Activated naive CD4-positive, alpha-beta T cell (primary cell): Measurements from ENCODE around the gene MICAL2.

ENCODE experiments used
- DNase-seq, 4 experiments: peaks; one replicate each; lab custom pipeline; 2025; lab: John Stamatoyannopoulos, UW

Gene MICAL2

DNA sequence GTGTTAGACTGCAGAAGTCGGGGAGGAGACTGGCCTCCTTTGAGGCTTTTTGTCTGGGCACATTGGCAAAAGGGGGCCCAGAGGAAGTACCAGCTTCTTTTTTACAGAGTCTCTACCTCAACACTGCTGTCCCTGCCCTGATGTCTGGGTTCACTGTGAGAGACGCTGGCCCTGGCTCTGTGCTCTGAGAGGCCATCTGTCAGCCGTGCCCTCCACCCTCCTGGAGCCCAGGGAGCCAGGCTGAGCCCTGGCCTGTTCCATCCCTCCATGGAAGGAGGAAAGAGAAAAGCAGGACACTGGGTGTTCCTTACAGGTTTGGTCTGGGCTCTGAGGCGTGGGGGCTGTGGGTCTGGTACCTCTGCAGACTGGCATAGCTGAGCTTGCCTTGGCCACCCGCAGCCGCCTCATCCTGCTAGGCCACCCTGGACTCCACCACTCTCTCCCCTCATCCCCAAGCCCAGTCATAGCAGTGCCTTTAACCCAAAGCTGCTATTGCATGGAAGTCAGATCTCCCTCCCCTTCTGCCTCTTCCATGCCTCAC lies 161.5 kb downstream of the MICAL2 start:
- no peak for DNase-seq

DNA sequence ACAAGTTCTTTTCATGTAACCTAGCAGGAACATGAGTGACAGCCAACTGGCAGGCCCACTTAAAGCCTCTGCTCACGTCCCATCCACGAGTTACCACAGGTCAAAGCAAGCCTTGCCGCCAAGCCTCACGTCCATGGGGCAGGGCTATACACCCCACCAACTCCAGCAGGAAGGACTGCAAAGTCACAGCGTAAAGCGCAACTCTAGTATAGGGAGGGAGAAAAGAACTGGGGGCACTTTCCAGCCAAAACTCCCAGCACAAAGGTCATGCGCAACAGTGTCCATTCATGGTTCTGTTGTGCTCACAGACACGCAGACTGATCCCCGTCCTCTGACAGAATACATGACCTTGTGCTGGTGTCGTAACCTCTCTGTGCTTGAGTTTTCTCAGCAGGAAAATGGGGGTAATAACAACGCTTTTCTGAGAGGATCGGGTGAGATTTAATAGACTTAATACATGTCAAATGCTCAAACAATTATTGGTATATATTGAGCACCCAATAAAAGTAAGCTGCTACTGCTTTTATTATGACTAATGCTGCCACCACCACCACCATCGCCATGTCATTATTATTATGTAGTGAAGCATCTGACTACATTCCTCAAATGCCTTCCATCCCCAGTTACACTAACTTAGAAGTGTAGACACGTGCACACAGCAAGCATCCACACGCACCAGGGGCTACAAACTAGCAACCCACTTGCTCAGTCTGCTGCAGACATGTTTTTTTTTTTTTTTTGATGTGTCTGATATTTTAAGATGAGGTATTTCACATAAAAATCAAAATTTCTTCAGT lies 162.6 kb downstream of the MICAL2 start:
- DNase-seq: no peak

DNA sequence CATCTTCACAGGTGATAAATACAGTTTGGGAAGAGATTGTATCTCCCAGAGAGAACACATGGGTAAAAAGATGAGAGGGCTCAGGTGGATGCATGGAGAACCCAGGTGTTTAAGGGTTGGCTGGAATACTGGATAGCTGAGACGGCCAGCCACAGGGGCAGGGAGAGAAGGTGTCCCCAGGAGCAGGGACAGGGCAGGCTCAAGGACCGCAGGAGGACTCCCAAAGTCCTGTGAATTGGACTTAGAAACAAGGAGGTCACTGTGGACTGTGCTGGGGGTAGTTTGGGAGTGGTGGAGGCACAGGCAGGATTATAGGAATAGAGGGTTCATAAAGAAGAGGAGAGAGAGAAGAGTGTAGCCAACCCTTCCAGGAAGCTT lies 163.2 kb downstream of the MICAL2 start:
- DNase-seq: no peak

DNA sequence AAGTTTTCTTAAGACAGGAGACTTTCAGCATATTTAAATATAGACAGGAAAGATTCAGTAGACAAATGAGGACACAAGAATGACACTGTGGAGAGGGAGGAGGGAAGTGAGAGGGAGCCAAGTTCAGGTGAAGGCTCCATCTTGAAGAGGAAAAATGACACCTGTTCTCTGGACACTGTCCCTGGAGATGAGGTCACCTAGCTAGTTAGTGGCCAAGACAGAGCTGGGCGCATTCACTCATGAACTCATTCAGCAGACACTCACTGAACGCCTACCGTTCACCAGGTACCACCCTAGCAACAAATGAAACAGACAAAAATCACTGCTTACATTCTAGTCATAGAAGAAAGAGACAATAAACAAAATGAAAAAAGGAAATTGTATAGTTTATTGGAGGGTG lies 163.7 kb downstream of the MICAL2 start:
- no peak for DNase-seq

DNA sequence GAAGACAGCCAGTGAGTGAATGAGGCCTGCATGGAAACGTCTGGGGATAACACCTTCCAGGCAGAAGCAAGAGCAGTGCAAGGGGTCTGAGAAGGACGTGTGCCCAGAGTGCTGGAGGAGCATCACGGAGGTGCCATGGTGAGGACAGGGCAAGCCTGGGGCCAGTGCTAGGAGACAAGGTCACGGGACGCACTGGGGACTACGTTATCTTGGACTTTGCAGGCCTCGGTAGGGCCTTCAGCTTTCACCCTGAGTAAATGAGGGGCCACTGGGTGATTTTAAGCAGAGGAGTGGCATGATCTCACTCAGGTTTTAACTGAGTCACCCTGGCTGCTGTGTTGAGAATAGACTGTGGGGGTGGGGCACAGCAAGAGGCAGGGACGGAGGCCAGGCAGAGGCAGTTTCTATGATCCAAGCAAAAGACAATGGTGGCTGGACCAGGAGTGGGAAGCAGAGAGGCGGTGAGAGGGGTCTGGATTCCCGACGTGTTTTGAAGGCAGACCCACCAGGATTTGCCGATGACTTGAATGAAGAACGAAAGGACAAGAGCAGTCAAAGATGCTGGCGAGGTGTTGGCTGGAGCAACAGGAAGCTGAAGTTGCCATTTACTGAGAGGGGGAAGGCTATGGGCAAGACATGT lies 164.3 kb downstream of the MICAL2 start:
- no peak for DNase-seq

DNA sequence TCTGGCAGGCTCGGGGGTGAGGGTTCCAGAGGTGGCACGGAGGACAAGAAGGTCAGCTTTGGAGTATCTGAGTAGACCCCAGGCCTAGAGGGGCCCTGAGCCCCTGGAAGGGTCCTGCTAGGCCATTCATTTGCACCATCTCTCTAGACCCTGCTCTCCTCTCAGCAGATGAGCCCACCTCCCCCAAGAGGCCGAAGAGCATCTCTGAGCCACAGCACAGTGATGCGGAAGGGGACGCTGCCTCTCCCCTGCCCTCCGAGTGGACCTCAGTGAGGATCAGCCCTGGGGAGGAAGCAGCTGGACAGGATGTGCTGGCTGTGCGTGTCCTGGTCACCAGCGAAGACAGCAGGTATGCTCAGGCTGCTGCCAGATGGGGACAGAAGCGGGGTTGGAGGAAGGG lies 165.4 kb downstream of the MICAL2 start:
- DNase-seq: no peak

DNA sequence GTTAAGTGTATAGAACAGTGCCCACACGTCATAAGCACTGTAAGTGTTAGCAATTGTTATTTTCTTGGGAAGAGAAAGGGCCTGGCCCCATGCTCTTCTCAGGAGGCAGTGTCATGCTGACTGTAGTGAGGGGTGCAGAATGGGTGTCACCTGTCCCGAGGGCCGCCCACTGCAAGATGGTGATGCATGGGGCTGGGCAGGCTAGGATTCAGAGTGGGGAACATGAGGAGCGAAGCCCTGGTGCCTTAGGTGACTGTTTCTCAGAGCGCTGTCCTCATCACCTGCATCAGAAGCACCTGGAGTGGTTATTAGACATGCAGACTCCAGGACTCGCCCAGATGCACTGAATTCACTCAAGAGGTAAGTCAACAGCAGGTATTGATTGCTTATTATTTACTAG lies 166.0 kb downstream of the MICAL2 start:
- DNase-seq: no peak

DNA sequence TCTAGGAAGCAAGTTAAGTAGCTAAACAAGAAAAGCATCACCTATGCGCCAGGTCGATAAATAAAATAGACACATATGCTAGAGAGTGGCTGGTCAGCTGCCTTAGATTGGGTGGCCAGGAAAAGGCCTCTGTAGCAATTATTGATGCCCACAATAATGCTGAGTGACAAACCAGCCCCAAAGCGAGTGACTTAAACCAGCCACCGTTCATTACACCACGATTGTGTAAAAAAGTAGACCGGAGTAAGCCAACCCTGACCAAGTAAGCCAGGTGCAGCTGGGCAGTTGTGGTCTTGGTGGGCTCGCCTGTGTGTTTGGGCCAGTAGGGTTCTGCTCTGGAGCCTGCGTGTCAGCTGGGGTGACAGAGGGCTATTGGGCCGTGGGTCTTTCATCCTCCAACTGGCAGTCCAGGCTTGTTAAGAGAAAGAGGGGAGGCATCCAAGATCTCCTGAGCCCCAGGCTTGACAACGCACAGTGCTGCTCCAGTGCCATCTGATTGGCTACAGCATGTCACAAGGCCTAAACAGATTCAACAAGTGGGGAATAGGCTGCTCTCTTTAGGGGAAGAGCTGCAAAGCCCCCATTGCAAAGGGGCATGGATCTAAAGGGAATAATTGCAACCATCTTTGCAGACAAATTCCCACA lies 166.6 kb downstream of the MICAL2 start:
- DNase-seq: no peak

DNA sequence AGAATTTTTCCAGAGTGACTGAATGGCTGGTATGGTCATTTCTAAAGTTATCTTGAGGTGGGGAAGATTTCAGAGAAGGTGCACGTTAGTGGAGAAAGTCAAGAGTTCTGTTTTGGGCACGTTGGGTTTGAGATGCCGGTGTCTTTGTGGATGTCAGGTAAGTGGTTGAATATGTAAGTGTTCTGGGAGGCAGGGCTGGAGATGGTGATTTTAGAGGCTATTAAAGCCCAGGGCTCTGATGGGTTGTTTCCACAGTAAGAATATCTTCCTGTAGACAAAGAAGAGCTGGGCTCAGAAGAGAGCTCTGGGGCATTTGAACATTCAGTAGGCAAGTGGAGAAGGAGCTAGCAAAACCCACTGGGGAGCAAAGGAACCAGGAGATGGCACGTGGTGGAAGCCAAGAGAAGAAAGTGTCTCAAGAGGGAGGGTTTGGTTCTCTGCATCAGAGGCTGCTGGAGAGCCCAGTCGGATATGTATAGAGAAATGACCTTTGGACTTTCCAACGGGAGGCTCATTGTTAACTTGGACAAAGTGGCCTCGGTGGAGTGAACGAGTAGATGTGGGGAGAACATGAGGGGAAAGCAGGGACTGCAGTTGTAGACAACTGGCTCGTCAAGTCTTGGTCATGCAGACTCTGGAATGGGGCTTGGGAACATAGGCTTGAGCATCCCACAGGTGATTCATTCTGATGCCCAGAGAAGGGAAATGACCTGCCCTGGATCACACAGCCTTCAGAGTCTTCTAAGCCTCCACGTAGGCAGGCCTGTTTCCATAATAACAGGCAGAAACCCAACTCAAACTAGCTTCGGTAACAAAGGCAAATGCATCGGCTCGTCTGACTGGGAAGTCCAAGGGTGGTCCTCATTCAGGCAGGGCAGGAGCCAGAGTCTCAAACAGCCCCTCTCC lies 168.6 kb downstream of the MICAL2 start:
- DNase-seq: no peak

DNA sequence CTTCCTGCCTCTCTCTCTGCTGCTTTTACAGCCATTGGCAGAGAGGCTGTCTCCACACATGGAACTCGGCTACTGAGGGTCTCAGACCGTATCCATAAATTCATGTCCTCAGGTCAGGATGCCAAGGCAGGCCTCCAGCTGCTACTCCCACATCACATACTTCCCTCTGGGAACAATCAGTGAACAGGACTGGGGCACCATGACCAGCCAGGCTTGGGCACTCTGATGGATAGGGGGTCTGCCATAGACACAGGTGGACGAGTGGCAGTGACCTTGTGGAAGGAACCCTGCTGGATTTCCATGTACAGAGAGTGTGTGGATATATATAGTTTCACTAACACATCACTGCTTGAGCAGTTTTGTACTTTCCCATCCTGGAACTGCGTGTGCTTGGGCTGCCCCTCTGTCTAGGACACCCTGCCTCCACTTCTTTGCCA lies 169.3 kb downstream of the MICAL2 start:
- DNase-seq: no peak

DNA sequence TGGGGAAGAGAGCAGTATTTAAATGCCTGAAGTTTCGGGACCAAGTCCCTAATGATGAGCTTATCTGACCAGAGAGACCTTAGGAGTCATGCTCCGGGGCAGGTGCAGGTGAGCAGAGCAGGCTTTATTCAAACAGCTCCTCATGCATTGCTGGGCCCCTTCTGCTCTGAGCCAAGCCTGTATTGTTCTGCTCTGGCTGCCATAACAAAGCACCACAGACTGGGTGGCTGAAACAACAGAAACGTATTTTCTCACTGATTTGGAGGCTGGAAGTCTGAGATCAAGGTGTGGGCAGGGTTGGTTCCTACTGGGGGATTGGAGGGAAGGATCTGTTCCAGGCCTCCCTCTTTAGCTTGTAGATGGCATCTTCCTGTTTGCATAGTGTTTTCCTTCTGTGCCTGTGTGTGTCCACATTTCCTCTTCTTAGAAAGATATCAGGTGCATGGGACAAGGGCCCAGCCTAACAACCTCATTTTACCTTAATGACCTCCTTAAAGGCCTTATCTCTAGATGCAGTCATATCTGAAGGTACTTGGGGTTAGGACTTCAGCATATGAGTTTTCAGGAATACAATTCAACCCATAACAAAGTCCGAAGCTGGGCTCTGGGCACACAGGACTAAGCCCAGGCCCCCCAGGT lies 169.9 kb downstream of the MICAL2 start:
- no peak for DNase-seq

DNA sequence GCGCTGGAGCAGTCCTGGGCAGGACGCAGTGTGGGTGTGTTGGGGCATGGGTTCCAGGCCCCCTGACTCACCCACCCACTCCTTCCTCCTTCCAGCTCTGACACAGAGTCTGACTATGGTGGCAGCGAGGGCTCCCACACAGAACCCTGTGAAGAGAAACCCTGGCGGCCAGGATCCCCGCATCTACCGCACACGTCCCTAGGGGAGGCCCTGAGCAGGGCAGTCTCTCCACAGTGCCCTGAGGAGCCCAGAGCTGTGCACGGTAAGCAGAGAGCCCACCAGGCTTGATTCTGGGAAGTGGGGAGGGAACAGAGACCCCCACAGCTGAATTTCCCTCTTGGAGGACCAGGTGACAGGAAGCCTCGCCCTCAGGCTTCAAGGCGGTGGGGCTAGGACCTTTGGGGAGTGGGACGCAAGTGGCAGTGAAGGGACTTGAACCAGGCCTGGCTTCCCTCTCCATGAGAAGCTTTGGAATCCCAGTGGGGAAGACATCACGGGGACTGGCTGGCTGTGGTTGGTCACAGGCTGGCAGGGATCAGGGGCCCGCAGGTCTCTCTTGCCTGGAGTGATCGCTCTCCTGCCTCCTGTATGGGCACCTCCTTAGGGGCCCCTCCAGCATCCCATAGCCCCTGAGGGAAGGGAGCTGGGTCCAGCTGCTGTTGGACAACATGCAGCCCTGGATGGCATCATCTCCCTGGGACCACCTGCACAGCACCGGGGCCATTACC lies 170.6 kb downstream of the MICAL2 start:
- no peak for DNase-seq

DNA sequence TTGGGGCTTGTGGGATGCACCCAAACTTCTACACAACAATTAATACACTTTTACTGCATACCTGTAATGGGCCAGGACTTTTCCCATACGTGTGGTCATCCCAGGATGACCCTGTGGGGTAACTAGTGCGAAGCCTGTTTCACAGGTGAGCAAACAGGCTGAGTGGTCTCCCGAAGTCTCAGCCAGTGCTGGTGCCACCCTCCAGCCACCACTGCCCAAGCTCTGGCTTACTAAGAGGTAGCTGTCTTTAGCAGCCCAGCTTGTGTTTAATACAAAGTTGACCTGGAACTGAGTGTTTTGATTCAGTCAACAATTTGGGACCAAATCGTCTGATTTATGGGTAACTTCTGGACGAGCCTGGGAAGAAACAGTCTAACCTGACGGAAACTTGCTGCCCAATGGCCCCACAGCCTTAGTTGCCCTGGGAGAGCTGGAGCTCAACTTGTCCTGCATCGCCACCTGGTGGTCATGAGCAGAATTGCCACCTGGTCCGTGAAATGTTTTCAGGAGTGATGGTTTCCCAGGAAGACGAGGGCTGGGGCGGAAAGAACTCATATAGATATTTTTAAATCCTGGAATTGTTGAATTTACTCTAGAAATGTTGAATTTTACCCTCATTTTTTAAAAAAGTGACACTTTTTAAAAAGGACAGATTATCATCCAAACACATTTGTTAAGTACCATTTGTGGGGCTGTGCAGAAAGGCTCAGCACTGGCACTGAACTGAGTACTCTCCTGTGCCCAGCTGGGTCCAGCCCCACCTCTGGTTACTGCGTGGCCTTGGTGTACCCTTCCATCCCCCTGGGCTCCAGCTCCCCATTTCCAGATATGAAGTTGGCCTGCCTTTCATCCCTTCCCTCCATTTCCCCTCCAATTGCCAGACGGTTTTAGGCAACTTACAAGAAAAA lies 171.4 kb downstream of the MICAL2 start:
- peak; percentile 47 to 68 (median 54) for DNase-seq

DNA sequence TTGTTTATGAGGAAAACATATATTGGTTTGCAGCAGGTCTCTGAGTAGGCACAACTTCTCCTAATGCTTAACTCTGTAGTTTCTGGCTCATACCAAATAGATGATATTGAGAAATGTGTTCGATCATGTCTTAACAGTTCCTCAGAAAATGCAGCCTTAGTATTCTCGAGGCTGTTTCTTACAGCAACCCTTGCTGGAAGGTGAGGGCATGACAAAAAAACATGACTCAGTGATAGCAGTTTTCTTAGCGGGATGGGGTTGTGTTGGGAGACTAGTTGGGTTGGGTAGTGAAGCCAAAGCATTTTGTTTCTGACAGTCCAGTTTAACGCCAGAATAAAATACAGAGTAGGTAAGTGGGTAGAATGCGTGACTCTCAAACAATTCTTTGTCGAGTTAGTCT lies 172.3 kb downstream of the MICAL2 start:
- DNase-seq: no peak

DNA sequence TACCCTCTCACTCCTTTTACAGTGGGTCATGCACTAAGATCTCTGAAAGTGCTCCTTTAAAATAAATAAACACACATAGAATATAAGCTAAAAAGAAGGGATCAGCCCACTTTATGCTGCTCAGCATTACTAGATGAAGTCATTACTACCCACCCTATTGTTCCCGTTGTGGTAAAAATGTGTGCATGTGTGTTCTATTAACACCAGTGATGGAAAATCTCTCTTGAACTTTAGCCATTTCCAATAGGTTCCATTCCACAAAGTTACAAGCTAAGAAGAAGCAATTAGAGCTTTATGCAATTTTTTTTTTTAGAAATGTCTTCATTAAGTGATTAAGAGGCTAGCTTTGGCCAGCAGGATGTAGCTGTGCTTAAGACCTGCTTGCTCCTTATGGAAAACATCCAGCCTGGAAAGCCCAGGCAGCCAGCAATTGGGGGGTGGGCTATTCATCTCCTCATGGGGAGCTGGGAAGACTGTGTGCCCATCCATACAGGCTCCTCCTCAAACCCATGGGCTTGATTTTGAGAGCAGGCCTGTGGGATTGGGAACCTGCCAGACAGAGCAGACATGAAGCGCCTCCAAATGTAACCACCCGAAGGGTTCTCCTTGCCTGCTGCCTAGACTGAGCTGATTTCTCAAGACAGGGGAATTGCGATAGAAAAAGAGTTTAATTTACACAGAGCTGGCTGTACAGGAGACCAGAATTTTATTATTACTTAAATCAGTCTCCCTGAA lies 174.1 kb downstream of the MICAL2 start:
- DNase-seq: no peak

DNA sequence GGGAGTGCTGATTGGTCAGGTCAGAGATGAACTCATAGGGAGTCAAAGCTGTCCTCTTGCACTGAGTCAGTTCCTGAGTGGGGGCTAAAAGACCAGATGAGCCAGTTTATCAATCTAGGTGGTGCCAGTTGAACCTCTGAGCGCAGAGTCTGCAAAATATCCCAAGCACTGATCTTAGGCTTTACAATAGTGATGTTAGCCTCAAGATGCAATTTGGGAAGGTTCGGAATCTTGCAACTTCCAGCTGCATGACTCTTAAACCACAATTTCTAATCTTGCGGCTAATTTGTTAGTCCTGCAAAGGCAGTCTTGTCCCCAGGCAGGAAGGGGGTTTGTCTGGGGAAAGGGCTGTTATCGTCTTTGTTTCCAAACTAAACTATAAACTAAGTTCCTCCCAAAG lies 174.7 kb downstream of the MICAL2 start:
- no peak for DNase-seq

DNA sequence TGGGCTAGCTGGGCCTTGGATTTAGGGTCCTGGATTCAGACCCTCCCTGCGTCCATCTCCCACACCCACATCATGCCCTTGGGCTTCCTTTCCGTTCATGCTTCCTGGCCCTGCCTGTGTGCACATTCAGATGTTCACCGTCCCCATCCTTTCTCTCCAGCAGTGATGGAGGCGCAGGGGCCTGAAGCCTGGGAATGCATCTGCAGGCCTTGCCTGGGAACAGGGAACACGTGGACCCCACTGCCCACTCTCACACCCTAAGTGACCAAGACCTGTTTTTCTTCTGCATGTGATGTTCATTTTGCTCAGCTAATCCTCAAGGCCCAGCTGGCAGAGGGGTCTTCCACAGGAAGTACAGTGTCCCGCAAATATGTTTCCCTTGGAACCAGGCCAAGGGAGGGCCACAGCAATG lies 175.4 kb downstream of the MICAL2 start:
- DNase-seq: no peak

DNA sequence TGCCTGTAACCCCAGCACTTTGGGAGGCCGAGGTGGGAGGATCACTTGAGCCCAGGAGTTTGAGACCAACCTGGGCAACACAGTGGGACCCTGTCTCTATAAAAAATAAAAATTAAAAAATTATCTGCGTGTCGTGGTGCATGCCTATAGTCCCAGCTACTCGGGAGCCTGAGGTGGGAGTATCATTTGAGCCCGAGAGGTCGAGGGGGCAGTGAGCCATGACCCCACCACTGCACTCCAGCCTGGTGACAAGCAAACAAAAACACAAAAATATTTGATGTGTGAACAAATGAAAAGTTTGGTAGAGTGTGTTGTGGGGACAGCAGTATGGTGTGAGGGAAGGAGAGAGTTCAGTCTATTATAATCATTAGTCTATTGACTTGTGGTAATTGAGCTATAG lies 176.2 kb downstream of the MICAL2 start:
- DNase-seq: no peak

DNA sequence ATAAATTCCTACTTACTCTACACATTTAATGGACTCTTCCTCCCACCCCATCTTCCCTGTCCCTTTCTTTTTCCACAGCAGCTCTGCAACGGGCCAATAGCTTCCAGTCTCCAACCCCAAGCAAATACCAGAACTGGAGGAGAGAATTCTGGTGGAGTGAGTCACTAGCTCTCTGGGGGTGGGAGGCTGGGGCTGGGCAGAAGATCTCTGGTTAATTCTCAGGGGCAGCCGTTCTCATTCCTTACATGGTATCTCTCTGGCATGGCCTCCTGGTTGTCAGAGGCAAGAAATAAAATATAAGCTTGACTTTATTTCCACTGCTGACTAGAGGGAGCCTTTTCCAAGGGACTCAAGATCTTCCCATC lies 176.6 kb downstream of the MICAL2 start:
- DNase-seq: no peak
